ENCODE measurements around the gene KLF14.
"Not testable (repeated sequence)": the region's sequence is repeated elsewhere in the genome, so short reads cannot be mapped to it uniquely, and the experiment has no call there.

Gene KLF14

DNA sequence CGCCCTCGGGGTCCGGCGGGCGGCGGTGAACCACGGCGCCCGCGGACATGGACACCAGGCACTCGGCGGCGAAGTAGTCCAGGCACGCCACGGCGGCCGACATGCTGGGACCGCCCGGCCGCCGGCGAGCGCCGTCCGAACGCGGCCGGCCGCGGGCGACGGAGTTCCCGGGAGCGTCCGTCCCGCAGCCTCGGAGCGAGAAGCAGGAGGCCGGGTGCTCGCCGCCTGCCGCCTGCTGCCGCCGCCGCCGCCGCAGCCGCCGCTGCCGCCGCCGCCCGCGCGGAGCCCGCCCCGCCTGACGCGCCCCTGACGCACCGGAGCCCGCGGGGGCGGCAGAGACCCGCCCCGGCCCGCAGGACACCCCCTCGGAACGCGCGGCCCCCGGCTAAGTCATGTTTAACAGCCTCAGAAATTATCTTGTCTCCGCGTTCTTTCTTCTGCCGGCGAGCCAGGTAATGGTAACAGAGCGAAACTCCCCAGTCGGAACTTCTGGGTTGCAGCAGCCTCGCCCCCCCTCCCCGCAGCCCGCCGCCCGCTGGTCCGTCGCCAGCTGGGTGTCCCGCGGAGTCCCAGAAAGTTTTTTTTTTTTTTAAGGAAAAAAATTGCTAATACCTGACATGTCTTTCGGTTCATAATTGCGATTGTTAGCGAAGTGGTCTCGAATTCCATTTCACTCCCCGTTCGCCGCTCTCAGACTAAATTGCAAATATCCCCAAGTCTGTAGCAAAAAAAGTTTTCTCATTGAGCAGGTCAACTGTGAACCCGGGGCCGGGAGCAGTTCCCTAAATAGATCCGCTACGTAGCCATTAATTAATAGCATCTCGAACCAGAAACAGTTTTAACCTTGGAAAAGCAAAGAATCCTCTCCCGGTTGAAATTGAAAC, at the start of gene KLF14:
TSS of gene KLF14 (minus strand) at position 277 of the 884 bp plus-strand sequence. CDS start at position 103, 174 bp downstream.
- peak in 1 of 2 experiments; percentile 81 for DNase-seq

DNA sequence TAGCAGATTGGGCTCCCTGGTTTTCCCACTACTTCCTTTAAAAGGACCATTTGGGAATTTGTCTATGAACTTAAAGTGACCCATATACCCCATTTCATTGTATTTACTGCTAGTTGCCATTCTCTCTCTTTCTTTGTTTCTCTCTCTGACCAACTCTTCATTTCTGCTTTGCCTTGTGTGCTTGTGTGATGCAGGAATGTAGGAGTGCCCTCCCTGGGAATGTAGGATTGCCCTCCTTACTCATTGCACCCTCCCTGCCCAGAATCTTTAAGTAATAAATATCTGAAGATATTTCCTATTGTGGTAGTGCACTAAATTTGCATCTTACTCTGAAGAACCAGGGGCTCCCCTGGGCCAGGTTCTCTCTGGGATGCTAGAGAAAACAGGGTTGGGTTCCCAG, 47.3 kb upstream of the KLF14 start:
- no peak for DNase-seq

DNA sequence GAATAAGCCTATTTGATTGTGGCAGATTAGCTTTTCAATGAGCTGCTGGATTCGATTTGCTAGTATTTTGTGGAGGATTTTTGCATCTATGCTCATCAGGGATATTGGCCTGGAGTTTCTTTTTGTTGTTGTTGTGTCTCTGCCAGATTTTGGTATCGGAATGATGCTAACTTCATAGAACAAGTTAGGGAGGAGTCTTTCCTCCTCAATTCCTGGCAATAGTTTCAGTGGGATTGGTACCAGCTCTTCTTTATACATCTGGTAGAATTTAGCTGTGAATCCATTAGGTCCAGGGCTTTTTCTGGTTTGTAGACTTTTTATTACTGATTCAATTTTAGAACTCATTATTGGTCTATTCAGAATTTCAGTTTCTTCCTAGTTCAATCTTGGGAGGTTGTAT, 43.4 kb upstream of the KLF14 start:
- no peak for DNase-seq

DNA sequence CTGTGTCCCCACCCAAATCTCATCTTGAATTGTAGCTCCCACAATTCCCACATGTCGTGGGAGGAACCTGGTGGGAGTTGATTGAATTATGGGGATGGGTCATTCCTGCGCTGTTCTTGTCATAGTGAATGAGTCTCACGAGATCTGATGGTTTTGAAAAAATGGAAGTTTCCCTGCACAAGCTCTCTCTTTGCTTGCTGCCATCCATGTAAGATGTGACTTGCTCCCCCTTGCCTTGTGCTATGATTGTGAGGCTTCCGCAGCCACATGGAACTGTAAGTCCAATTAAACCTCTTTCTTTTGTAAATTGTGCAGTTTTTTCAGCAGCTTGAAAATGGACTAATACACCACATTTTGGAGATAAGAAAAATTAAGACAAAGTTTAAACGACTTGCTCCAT, 38.4 kb upstream of the KLF14 start:
- DNase-seq, result not testable (repeated sequence)

DNA sequence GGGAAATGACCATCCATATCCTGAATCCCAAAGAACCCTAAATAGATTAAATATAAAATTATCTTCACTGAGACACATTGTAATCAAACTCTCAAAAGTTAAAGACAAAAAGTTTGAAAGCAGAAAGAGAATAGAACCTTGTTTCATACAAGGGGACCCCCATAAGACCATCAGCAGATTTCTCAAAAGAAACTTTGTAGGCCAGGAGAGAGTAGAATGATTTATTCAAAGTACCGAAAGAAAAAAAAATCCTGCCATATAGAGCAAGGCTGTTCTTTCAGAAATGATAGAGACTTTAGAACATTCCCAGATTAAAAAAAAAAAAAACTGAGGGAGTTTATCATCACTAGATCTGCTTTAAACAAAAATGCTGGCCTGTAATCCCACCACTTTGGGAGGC, 34.8 kb upstream of the KLF14 start:
- DNase-seq, result no peak

DNA sequence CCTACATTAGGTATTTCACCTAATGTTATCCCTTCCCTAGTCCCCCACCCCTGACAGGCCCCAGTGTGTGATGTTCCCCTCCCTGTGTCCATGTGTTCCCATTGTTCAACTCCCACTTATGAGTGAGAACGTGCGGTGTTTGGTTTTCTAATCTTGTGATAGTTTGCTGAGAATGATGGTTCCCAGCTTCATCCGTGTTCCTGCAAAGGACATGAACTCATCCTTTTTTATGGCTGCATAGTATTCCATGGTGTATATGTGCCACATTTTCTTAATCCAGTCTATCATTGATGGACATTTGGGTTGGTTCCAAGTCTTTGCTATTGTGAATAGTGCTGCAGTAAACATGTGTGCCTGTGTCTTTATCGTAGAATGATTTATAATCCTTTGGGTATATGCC, 30.6 kb upstream of the KLF14 start:
- not testable (repeated sequence) for DNase-seq

DNA sequence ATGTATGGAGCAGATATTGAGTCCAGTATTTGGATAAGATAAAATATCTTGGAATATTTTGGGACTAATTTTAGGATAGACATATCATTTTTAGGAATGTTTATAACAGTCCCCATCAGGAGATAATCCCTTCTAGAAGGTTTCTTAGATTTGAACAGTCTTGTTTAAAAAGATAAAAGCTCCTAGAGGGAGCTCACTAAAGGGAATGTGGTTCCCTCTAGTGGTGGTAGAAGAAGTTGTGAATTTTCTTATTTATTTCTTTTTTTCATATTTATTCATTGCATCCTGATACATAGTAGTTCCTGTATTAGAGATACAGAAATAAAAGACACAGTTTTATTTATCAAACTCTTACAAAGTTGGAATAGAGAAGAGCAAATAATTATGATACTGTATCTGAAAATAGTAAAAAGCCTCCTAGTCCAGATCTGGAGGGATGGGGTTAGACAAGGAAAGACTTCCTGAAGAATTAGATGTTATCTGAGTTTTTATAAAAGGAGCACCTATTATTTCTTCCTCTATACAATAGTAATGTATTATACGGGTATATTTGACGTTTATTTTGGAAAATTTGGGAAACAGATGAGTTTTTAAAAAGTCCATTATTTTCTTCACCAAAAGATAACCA, 24.5 kb upstream of the KLF14 start:
- DNase-seq, result peak; percentile 59 to 64

DNA sequence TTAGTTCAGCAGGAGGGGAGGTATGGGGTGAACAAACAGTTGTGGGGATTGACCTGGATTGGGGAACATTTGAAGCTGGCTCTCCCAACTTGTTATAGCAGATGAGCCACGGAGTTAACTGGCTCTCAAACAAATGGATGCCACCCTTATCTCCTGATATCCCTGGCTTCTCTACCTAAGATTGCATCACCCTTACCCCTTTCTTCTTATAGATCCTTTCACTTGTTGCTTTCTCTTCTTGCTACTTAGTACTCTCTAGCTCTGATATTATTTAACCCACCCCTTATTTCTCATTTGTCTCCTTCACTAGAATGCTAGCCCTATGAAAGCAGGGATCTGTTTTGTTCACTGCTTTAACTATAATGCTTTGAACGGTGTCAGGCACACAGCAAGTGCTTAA, 22.3 kb upstream of the KLF14 start:
- no peak for DNase-seq

DNA sequence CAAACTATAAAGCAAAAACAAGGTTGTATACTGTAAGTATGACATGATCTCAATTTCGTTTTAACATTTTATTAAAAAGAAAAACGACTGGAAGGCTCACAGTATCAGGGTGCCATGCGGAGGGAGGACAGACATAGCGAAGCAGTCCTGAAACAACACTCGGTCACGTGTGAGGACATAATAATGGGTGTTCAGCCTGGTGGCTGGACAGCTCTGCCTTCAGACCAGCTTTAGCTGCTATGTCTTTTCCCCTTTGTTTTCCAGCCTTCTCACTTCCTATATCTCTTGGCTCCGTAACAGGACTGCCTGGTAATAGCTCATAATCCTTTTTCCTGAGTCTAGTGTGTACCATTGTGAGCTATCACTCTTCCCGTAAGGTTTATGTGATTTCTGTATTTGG, 18.4 kb upstream of the KLF14 start:
- no peak for DNase-seq

DNA sequence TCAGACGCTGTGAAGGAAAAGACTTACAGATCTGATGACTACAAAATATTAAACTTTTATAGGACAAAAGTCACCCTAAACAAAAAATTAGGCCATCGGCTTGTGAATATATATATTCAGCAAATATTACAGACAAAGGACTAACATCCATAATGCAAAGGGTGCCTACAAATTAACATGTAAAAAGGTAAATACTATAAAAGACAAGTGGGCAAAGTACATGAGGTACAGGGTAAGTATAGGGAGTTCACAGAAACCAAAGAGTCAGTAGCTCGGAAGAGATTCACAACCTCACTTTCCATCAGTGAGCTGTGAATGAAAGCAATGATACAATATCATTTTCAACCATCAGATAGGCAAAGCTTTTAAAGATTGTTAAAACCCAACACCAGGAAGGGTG, 16.7 kb upstream of the KLF14 start:
- no peak for DNase-seq

DNA sequence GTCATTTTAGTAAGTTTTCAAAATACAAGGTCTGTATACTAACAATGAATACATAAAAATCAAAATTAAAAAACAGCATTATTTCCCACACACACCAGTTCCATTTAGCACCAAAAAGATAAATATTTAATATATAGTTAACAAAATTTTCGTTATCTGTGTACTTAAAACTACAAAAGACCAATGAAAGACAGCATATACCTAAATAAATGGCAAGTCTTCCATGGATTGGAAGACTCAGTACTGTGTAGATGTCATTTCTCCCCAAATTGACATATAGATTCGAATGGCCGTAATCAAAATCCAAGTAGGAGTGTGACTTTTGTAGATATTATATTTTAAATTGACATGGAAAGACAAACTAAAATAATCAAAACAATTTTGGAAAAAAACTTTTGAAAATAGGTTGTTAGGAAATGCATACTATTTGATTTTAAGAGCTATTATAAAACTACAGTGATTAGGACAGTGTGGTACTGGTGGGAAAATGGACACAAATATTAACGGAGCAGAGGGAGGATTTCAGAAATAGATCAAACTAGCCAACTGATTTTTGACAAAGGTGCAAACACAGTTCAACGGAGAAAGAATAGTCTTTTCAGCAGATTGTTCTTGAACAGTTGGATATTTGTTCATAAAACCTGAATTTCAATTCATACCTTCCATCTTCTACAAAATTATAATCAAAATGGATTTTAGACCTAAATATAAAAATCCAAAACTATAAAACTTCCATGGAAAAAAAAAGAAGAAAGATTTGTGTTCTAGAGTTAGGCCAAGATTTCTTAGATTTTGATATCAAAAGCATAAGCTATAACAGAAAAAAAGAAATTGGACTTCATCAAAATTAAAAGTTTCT, 14.8 kb upstream of the KLF14 start:
- no peak for DNase-seq

DNA sequence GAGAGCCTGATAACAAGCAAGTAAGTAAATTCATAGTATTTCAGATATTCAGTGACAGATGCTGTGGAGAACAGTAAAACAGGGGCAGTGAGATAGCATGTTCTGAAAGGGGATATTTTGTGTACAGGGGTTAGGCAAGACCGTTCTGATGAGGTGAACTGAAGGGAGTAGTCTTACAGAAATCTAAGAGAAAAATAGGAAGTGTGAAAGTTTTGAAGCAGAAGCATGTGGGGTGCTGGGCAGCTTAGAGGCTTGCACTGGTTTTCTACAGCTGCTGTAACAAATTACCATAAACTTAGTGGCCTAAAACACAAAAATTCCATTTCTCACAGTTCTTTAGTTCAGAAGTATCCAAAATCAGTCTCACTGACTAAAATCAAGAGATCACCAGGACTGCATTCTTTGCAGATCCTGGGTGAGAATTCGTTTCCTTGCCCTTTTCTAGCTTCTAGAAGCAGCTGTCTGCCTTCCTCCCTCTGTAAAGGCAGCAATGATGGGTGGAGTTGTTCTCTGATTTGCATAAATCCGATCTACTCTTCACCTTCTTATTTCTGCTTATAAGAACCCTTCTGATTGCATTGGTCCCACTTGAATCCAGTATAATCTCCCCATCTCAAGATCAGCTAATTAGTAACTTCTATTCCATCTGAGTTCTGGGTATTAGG, 7.5 kb upstream of the KLF14 start:
- DNase-seq, result peak in 1 of 2 experiments; percentile 7

DNA sequence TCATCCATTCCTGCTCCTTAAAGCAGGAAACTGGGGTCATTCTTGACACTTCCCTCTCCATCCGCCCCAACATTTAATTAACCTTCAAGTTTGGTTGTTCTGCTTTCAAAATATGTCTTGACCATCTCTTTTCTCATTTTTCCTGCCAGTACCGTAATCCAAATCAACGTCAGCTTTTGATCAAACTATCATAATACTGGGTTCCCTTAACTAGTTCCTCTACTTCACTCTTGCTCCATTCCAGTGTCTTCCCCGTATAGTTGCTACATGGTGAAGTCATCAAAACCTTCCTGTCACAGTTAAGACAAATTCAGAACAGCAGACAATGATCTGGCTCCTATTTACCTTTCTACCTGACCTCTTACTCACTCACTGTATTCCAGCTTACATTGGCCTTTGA, 6.6 kb upstream of the KLF14 start:
- no peak for DNase-seq

DNA sequence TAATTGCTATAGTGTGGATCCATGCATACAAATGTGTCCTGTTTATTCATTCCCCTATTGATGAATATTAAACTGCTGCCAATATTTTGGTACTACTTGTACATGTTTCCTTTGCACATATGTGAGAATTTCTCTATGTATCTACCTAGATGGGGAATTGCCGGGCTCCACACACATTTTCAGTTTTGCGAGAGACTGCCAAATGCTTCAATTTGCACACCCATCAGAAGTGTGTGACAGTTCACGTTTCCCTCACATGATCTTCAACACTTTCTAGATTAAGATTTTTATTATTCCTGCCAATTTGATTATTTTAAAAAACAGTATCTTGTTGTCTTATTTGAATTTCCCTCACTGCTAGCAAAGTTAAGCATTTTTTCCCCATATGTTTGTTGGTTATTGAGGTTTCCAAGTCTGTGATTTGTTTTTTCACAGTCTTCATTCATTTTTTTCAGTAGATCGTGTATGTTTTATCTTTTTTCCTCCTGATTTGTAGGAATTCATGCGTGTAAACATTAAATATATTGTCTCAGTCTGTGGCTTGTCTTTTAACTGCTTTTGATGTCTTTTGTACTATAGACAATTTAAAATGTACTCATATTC, 2.4 kb upstream of the KLF14 start:
- DNase-seq, result no peak

DNA sequence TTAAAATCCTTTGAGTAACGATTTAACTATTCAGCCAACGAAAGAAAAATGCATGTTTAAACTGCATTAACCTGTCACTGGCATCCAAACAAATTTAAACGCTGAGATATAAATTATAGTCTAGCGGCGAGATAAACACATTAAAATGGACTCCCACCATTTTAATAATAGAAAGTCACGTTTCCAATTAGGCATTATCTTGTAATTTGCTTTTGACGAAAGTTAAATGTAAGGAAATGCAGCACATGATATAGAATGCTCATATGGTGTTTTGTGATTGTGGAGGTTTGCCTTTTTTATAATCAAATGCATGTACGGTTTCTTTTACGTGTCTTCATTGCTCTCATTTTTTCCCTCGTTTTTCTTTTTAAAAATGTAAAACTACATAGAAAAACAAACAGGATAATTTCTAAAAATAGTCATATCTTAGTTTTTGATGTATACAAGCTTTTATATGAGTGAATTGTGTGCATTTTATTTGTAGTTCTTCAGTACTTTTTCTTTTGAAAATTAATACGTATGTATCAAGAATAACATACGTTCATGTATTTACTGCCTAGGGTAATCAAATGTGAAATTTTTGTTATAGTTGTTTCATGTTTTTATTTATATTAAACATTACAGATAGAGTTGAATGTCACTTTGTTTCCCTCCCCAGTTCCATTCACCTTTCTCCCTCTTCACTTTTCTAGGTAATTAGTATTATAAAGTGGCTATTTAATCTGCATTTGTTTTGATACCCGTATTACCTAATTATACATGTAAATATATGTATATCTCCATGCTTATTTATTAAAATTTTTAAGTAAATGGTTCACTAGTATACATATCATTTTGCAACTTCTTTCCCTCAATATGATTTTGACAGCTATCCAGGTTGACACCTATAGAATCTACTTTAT, 1.1 kb upstream of the KLF14 start:
- peak in 1 of 2 experiments; percentile 11 for DNase-seq

DNA sequence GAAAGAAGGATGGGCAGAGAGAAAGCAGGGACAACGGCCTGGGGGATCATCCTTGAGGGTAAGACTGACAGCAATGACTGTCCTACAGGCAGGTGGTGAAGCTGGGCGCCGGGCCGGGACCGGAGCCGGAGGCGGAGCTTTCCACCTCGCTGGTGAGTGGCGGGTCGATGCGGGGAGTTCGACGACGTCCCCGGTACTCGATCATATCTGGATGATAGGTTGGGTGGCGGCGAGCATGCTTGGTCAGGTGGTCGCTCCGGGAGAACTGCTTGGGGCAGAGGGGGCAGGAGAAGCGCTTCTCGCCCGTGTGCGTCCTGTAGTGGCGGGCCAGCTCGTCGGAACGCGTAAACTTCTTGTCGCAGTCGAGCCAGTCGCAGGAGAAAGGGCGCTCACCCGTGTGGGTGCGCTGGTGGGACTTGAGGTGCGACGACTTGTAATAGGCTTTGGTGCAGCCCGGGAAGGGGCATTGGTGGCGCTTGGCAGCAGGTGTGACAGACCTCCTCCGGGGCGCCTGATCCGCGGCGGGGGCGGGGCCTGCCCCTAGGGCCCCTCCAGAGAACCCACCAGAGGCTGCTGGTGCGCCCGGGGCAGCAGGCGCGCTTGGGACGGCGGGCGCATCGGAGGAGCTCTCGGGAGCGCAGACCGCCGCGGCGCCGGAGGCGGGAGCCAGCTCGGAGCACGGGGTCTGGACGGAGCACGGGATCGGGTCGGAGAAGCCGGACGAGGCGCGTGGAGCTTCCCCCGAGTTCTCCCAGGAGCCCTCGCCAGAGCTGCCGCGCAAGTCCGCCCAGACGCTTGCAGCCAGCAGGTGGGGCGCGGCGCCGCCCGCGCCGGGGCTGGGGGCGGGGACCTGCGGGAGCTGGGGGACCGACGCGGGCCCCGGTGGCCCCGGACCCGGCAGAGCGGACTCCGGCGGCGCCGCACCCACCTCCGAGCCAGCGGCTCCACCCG, 752 bp downstream of the KLF14 start:
- DNase-seq, result peak; percentile 19 to 81

DNA sequence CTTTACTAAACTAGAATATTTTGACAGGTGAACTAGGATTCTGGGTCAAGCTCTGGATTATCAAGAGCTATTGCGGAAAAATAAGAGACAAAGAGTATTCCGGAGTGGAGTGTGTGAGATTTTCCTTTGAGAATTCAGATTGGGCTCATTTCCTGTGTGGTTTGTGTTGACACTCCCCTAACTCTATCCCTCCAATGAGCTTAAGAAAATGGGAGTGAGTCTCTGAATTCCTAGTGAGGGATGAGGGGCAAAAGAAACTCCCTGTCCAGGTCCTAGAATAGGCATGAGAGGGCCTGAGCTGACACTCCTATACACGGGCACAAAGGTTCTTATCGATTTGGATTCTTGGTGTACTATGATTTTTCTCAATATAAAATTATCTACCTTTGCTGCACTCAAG, 10.2 kb downstream of the KLF14 start:
- DNase-seq, result no peak

DNA sequence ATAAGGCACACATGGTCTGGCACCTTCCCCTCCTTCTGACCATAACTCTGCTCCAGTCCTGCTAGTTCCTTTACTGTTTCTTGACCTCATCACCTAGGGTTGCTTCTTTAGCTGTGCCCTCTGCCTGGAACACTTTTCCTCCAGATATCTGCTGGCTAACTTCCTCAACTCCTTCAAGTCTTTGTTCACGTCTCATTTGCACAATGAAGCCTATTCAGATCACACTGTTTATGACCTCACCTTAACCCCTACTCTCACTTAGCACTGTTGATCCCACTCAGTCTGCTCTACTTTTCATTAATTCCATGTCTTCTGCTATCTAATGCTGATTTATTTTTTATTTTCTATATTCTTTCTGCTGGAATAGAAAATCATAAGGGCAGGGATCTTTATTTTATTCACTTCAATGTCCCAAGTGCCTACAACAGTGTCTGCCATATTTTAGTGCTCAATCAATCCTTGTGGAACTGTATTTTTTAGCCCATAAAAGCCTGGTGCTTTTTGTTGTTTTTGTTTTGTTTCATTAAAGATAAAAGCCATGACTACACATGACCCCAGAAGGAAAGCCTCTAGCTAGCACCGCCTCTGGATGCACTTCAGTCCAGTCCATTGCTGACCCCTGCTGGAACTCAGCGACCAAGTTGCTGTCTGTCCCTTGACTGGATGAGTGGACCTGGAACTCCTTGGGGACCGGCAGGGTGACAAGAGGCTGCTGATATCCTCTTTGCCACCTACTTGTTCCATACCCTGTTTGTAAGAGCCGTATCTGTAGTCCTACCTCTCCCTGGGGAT, 12.3 kb downstream of the KLF14 start:
- peak; percentile 33 to 68 for DNase-seq

DNA sequence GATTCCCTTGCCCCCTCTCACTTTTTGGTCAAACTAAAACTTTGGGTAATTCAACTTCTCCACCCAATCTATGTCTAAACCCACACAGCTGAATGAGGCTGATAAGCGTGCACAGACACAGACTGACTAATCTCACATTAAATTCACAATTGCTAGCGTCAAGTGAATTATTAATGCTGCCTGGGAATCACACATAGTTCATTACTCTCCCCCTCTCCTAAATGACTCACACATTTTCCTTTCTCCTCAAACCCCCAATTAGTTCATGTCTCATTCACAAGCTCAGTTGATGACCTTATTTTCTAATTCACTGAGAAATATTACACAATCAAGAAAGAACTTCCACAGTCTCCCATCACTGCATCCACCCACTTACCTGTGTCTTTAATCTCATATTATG, 14.5 kb downstream of the KLF14 start:
- no peak for DNase-seq
